ENCODE data around the gene RER1. TPM values are rescaled to one million over a fixed set of nuclear protein-coding genes. Genes with fewer than 3 reads are reported as not detected.

Gene RER1
- total RNA-seq, 4 donors from 2014 or later, result 73.5 to 101 (median 83.7) TPM

DNA sequence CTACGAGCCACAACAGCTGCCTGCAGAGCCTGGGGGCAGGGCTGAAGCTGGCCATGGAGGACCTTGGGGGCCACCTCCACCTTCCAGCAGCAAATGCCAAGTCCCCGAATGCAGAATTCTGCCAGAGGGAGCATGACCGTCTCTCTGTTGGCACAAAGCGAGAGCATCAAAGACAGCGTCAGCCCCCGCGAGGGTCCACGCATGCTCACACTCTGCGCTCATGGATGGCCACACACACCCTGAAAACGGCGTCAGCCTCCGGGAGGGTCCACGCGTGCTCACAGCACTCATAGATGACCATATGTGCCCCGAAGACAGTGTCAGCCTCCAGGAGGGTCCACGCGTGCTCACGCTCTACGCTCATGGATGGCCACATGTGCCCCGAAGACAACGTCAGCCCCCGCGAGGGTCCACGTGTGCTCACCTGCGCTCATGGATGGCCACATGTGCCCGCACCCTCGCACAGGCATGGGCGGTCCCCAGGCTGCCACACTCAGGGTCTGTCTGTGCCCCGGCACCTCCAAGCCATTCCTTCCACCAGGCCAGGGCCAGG is 46.8 kb upstream of the RER1 start:
- intact Hi-C loops (cut with DNase I), result no loop called here
- Histone ChIP-seq H3K27me3 (no peaks in the 10 kb centered on the region), H3K4me3 (replicated peaks in 1 of 3) (no peak overlapping the region), H3K36me3 (no peaks in the 10 kb centered on the region), H3K27ac (no peak overlapping the region), H3K9me3 (no peaks in the 10 kb centered on the region), H3K4me1 (no peaks in the 10 kb centered on the region)
- TF ChIP-seq POLR2A (IDR thresholded peaks at IDR 0.05), result no peak
- TF ChIP-seq, protein P1, sequence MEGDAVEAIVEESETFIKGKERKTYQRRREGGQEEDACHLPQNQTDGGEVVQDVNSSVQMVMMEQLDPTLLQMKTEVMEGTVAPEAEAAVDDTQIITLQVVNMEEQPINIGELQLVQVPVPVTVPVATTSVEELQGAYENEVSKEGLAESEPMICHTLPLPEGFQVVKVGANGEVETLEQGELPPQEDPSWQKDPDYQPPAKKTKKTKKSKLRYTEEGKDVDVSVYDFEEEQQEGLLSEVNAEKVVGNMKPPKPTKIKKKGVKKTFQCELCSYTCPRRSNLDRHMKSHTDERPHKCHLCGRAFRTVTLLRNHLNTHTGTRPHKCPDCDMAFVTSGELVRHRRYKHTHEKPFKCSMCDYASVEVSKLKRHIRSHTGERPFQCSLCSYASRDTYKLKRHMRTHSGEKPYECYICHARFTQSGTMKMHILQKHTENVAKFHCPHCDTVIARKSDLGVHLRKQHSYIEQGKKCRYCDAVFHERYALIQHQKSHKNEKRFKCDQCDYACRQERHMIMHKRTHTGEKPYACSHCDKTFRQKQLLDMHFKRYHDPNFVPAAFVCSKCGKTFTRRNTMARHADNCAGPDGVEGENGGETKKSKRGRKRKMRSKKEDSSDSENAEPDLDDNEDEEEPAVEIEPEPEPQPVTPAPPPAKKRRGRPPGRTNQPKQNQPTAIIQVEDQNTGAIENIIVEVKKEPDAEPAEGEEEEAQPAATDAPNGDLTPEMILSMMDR (IDR thresholded peaks at IDR 0.05), result no peak
- DNase-seq, result no peak
- WGBS, 2 donors, result 94 to 97% methylated on average over 14 to 29 of the region's 29 CpGs

DNA sequence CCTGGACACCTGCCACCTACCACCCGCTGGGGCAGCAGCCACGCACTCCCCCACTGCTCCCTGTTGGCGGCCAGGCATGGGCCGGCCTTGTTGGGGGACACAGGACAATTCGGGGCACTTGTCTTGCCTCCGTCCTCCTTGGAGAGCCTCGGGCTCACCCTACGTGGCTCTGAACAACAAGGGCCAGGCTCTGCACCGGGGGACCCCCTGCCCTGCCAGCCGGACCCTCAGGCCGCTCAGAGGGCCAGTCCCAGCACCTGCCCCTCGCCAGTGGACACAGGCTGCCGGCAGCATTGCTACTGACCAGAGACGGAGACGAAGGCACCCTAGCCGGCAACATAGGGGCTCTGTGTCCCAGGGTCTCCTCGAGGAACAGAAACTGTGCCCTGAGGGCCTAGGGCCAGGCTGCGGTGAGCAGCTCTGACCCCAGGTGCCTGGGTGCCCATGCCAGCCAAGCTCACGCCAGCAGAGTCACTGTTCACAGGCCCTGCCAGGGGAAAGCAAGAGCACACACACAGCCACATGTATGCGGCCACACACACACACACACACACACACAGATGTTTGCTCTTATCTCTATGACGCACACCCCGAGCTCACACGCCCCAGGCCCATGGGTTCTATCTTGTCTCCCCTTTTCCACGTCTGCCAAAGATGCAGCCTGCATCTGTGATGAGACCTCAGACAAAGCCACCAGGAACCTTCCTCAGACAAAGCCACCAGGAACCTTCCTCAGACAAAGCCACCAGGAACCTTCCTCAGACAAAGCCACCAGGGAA is 46.2 kb upstream of the RER1 start:
- no peaks in the 10 kb centered on the region for H3K36me3 ChIP-seq
- whole genome bisulfite sequencing, 2 donors, result 88 to 96% methylated on average over 9 to 14 of the region's 24 CpGs
- TF ChIP-seq, protein P1 (IDR thresholded peaks at IDR 0.05), result no peak
- TF ChIP-seq POLR2A (IDR thresholded peaks at IDR 0.05), result no peak
- no peak for DNase-seq
- no peak overlapping the region for H3K4me3 ChIP-seq (replicated peaks in 1 of 3)
- no peaks in the 10 kb centered on the region for H3K27me3 ChIP-seq
- H3K4me1 ChIP-seq, result no peaks in the 10 kb centered on the region
- H3K9me3 ChIP-seq, result no peaks in the 10 kb centered on the region
- intact Hi-C loops (cut with DNase I), result no loop called here
- no peak overlapping the region for H3K27ac ChIP-seq

DNA sequence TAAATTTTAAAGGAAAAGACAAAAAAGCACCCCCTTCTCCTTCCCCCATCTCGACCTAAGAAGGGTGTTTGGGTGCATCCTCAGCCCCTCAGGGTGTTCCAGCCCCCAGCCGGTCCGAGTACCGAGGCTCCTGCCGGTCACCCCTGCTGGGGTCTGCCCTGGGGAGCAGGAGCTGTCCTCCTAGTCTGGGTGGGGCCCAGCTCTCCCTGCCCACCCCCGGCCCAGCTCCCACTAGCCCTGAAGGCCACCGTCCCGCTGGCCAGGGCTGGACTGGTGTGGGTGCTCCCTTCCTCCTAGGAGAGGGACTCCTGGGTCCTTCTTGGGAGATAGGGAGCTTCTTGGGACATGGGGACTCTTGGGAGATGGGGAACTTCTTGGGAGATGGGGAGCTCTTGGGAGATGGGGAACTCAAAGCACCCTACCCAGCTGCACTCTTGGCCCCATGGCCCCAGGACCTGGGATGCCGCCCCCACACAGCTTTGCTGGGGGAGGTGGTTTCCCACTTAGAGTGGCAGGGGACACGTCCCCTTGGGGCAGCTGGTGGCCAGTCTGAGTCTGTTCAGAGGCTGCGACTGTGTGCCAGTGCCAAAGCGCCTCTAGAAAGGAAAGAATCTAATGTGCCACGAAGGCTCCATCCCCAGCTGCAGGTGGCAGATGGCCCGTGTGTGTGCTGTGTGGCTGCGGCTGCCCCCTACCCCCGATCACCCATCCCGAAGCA is 44.8 kb upstream of the RER1 start:
- no peaks in the 10 kb centered on the region for H3K9me3 ChIP-seq
- intact Hi-C loops (cut with DNase I), result no loop called here
- H3K36me3 ChIP-seq, result no peaks in the 10 kb centered on the region
- no peak overlapping the region for H3K27ac ChIP-seq
- no peaks in the 10 kb centered on the region for H3K27me3 ChIP-seq
- DNase-seq, result no peak
- H3K4me1 ChIP-seq, result no peaks in the 10 kb centered on the region
- H3K4me3 ChIP-seq (replicated peaks in 1 of 3), result no peak overlapping the region
- 83 to 85% methylated on average over 13 to 15 of the region's 17 CpGs for WGBS, 2 donors
- TF ChIP-seq, protein P1 (IDR thresholded peaks at IDR 0.05), result no peak
- TF ChIP-seq POLR2A (IDR thresholded peaks at IDR 0.05), result no peak

- Histone ChIP-seq H3K9me3 (no peaks in the 10 kb centered on the region), H3K4me3 (replicated peaks in 1 of 3) (no peak overlapping the region), H3K36me3 (no peaks in the 10 kb centered on the region), H3K27me3 (no peaks in the 10 kb centered on the region), H3K4me1 (no peaks in the 10 kb centered on the region), H3K27ac (no peak overlapping the region)
- no peak for DNase-seq
- TF ChIP-seq, protein P1 (IDR thresholded peaks at IDR 0.05), result no peak
- no peak for TF ChIP-seq POLR2A (IDR thresholded peaks at IDR 0.05)
- intact Hi-C loops (cut with DNase I), result no loop called here
- 94% methylated on average over 5 to 13 of the region's 13 CpGs for WGBS, 2 donors
These were observed 44.2 kb upstream of the RER1 start for GRCh38 chr1:2347409-2347785.

DNA sequence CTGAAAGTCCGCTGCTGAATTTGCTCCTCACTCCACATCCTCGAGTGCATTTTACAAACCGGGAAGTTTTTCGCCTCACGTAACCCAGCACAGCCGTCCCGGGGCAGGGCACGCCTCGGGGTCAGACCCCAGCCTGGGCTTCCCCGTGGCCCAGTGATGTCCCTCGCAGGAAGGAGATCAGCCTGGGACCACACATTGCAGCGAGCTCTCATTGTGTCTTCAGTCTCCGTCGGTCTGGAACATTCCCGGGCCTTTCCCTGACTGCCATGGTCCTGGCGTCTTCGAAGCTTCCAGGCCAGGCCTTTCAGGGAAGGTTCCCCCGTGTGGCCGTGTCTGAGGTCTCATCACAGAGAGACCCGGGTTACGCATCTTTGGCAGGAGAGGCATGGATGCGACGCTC is 43.7 kb upstream of the RER1 start:
- Histone ChIP-seq H3K36me3 (no peaks in the 10 kb centered on the region), H3K9me3 (no peaks in the 10 kb centered on the region), H3K27me3 (no peaks in the 10 kb centered on the region), H3K4me1 (no peaks in the 10 kb centered on the region), H3K27ac (no peak overlapping the region), H3K4me3 (replicated peaks in 1 of 3) (no peak overlapping the region)
- no peak for TF ChIP-seq POLR2A (IDR thresholded peaks at IDR 0.05)
- DNase-seq, result no peak
- intact Hi-C loops (cut with DNase I), result no loop called here
- 81 to 86% methylated on average over 17 to 23 of the region's 23 CpGs for WGBS, 2 donors
